ENCODE measurements around the gene OR51V1.

The OR51V1 gene

DNA sequence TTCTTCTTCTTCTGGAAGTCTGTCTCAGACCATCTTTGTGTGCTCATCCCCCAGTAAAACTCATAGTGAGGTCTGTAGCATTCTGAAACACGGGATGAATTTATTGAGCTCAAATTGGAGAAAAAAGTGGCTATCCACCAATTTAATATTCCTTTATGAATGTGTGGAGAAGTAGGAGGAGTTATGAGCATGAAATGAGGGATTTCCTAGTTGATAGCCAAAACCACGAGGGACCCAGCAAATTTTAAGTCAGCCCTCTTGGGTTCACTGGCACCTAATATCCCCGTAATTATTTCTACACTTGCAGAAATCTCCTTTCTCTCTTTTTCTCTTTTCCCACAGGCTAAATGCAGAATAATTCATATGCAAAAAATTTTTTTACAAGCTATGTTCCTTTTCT is 45.8 kb downstream of the OR51V1 start, which contains the start of gene OR52A1:
OR52A1 (minus strand) TSS at position 101 of the 400 bp plus-strand sequence. CDS start 2,388 bp downstream, outside the sequence.
- in situ Hi-C loops (cut with HindIII; ENCODE audit: low sequenced_read_pairs) = no loop called here
- TF ChIP-seq, protein P1, sequence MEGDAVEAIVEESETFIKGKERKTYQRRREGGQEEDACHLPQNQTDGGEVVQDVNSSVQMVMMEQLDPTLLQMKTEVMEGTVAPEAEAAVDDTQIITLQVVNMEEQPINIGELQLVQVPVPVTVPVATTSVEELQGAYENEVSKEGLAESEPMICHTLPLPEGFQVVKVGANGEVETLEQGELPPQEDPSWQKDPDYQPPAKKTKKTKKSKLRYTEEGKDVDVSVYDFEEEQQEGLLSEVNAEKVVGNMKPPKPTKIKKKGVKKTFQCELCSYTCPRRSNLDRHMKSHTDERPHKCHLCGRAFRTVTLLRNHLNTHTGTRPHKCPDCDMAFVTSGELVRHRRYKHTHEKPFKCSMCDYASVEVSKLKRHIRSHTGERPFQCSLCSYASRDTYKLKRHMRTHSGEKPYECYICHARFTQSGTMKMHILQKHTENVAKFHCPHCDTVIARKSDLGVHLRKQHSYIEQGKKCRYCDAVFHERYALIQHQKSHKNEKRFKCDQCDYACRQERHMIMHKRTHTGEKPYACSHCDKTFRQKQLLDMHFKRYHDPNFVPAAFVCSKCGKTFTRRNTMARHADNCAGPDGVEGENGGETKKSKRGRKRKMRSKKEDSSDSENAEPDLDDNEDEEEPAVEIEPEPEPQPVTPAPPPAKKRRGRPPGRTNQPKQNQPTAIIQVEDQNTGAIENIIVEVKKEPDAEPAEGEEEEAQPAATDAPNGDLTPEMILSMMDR (IDR thresholded peaks at IDR 0.05; ENCODE audit: low read depth, low read length, missing control alignments) = no peak
- no peak for DNase-seq (ENCODE audit: low read depth)
- H3K4me3 ChIP-seq (ENCODE audit: low read depth, low read length) = no peak within 1 kb of the TSS

DNA sequence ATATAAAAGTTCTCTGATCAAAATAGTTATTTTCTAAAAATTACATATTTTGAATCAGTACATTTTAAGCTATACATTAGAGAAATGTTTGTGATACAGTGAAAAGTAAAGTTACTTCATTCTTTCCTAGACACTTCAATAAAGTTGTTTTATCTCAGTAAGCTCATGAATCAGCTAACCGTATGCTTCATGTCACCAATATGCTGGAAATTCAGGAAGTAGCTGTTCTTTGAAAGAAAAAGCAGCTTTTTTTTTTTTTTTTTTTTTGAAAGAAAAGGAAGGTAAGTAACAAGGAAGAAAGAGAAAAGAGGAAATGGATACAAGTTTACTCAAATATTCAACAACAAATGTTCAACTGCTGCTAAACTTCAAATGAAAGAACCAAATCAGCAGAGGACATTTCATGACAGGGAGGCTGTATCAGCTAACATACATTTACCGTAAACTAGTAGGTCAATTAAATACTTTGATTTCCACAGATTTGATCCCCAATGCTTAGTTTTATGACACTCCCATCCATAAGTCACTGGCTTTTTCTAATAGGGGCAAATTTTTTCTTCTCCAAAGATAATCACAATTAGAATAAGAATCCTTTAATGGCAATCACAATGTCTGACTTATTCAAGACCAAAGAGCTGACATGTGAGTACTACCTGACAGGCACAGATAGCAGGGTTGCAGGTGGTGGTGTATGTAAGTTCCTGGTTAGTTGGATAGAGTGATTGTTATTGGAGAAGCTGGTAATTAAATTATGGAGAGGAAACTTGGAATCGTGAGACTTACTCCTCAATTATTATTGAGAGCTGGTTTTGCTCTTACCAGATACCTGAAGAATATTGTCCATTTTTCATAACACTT is 46.7 kb downstream of the OR51V1 start:
- DNase-seq (ENCODE audit: low read depth) = no peak
- TF ChIP-seq, protein P1 (IDR thresholded peaks at IDR 0.05; ENCODE audit: low read depth, low read length, missing control alignments) = no peak
- in situ Hi-C loops (cut with HindIII; ENCODE audit: low sequenced_read_pairs) = no loop called here
- H3K4me3 ChIP-seq (ENCODE audit: low read depth, low read length) = no peak overlapping the region

DNA sequence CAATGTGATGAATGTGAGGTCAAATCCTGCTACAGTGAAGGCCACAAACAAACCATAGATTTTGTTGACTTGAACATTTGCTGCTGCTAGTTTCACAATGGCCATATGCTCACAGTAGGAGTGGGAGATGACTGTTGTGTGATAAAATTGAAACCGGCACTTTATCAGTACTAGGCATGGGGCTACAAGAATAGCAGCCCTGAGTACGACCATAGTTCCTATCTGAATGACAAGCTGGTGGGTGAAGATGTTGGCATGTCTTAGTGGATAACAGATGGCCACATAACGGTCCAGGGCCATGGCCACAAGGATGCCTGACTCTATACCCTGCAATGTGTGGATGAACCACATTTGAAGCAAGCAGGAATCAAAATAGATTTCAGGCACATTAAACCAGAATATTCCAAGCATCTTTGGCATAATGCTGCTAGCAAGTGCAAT is 48.7 kb downstream of the OR51V1 start:
- in situ Hi-C loops (cut with HindIII; ENCODE audit: low sequenced_read_pairs) = no loop called here
- TF ChIP-seq, protein P1 (IDR thresholded peaks at IDR 0.05; ENCODE audit: low read depth, low read length, missing control alignments) = no peak
- no peak for DNase-seq (ENCODE audit: low read depth)
- H3K4me3 ChIP-seq (ENCODE audit: low read depth, low read length) = no peak overlapping the region

All from astrocyte of the cerebellum (primary cell).